Islet of Langerhans (tissue), 1 donor: Measurements from ENCODE around the gene ZDBF2.
"Not testable (repeated sequence)": the region's sequence is repeated elsewhere in the genome, so short reads cannot be mapped to it uniquely, and the experiment has no call there.

ENCODE experiments used
- FAIRE-seq: peaks from one replicate; lab custom pipeline; 2011; peaks lifted over from hg19 to GRCh38; lab: Jason Lieb, UNC

ZDBF2 gene

GRCh38 chr2:206259376-206260187, 14.9 kb upstream of the ZDBF2 start:
- no peak for FAIRE-seq

GRCh38 chr2:206260188-206261012, 14.1 kb upstream of the ZDBF2 start:
- no peak for FAIRE-seq

- no peak for FAIRE-seq
These were observed 10.4 kb upstream of the ZDBF2 start for GRCh38 chr2:206263959-206264603.

GRCh38 chr2:206266130-206267125, 8.0 kb upstream of the ZDBF2 start:
- no peak for FAIRE-seq

GRCh38 chr2:206267567-206267966, 6.9 kb upstream of the ZDBF2 start:
- no peak for FAIRE-seq

- FAIRE-seq = no peak
These were observed 3.4 kb upstream of the ZDBF2 start for GRCh38 chr2:206271065-206271464.

- no peak for FAIRE-seq
These were observed 558 bp upstream of the ZDBF2 start for GRCh38 chr2:206273905-206274304.

- no peak for FAIRE-seq
These were observed 1.0 kb downstream of the ZDBF2 start for GRCh38 chr2:206275312-206276055.

- peak; percentile 55 for FAIRE-seq
These were observed 1.9 kb downstream of the ZDBF2 start for GRCh38 chr2:206276169-206276942.

- no peak for FAIRE-seq
These were observed 3.0 kb downstream of the ZDBF2 start for GRCh38 chr2:206277503-206277902.

GRCh38 chr2:206282746-206283145, 8.3 kb downstream of the ZDBF2 start:
- no peak for FAIRE-seq

- no peak for FAIRE-seq
These were observed 12.7 kb downstream of the ZDBF2 start for GRCh38 chr2:206287197-206287596.

- no peak for FAIRE-seq
These were observed 14.9 kb downstream of the ZDBF2 start for GRCh38 chr2:206289391-206289790.

GRCh38 chr2:206296128-206296527, 21.7 kb downstream of the ZDBF2 start:
- no peak for FAIRE-seq

GRCh38 chr2:206299608-206300007, 25.1 kb downstream of the ZDBF2 start:
- FAIRE-seq = not testable (repeated sequence)

- FAIRE-seq = no peak
These were observed 31.2 kb downstream of the ZDBF2 start for GRCh38 chr2:206305523-206306245.

- no peak for FAIRE-seq
These were observed 36.6 kb downstream of the ZDBF2 start for GRCh38 chr2:206311026-206311425.

GRCh38 chr2:206316141-206316540, 41.7 kb downstream of the ZDBF2 start:
- no peak for FAIRE-seq

- FAIRE-seq = no peak
These were observed 48.6 kb downstream of the ZDBF2 start for GRCh38 chr2:206323033-206323432.
